SU-DHL-6 (cell line): ENCODE results near the gene LRP1.

ENCODE experiments used
- H2AFZ ChIP-seq: fragments of 200-600 bp; sonication (generic); 2 replicates; pipeline ENCODE4 v1.6.1; 2014; ENCODE audit warnings: low read depth, mild to moderate bottlenecking, moderate library complexity, mixed read lengths, antibody characterized with exemption, low read length; ENCODE audit not compliant: severe bottlenecking
- H3F3A ChIP-seq: fragments of 200-600 bp; shearing (Covaris generic); 2 replicates; pipeline ENCODE4 v1.6.0; 2016; ENCODE audit warnings: antibody characterized with exemption, mild to moderate bottlenecking; ENCODE audit not compliant: insufficient read depth
- H3K27ac ChIP-seq: fragments of 200-600 bp; sonication (generic); 2 replicates; pipeline ENCODE4 v1.5.1; 2016; ENCODE audit warnings: low read depth, mild to moderate bottlenecking, low read length, moderate library complexity, mixed read lengths
- H3K27me3 ChIP-seq: fragments of 200-600 bp; sonication (generic), shearing (Covaris generic); 2 replicates; pipeline ENCODE4 v1.6.0; 2014; ENCODE audit warnings: mild to moderate bottlenecking, low read length
- H3K36me3 ChIP-seq: fragments of 200-600 bp; sonication (generic); 2 replicates; pipeline ENCODE4 v1.6.1; 2014; ENCODE audit warnings: mild to moderate bottlenecking, low read length, mixed read lengths
- H3K4me2 ChIP-seq: fragments of 300-600, 200-600 bp; shearing (Covaris generic), sonication (generic); 2 replicates; pipeline ENCODE4 v1.6.0; 2014; ENCODE audit warnings: low read length, low read depth, mild to moderate bottlenecking; ENCODE audit not compliant: poor library complexity, severe bottlenecking
- H3K4me3 ChIP-seq: fragments of 200-600 bp; sonication (generic); 2 replicates; pipeline ENCODE4 v1.5.1; 2014; ENCODE audit warnings: antibody characterized with exemption, low read length, mild to moderate bottlenecking, mixed read lengths; ENCODE audit not compliant: insufficient read depth, poor library complexity, severe bottlenecking
- H3K79me2 ChIP-seq: fragments of 200-600 bp; sonication (generic); 2 replicates; pipeline ENCODE4 v1.6.1; 2014; ENCODE audit warnings: mild to moderate bottlenecking, low read length, moderate library complexity; ENCODE audit not compliant: insufficient read depth
- H3K9ac ChIP-seq: fragments of 200-600 bp; sonication (generic); 2 replicates; pipeline ENCODE4 v1.7.0; 2014; ENCODE audit warnings: mild to moderate bottlenecking, low read length
- H3K9me2 ChIP-seq: fragments of 200-600 bp; sonication (generic); replicated peaks from 2 replicates; pipeline ENCODE4 v1.6.1; 2014; ENCODE audit warnings: low read length; ENCODE audit not compliant: insufficient read depth
- H3K9me3 ChIP-seq: fragments of 200-600 bp; sonication (generic); 2 replicates; pipeline ENCODE4 v1.6.1; 2014; ENCODE audit warnings: low read length, mixed read lengths; ENCODE audit not compliant: insufficient read depth
- H4K20me1 ChIP-seq: fragments of 200-600 bp; sonication (generic); 2 replicates; pipeline ENCODE4 v1.6.1; 2014; ENCODE audit warnings: low read depth, mild to moderate bottlenecking, antibody characterized with exemption, low read length, moderate library complexity, mixed read lengths
- EZH2phosphoT487 ChIP-seq: fragments of 200-600 bp; sonication (generic), shearing (Covaris generic); conservative IDR thresholded peaks from 2 replicates; pipeline ENCODE4 v1.6.1; 2018; ENCODE audit warnings: mild to moderate bottlenecking, antibody characterized with exemption, low read length, moderate library complexity, mixed read lengths
- TF ChIP-seq, protein P1 (sequence below): fragments of 200-600 bp; sonication (generic); IDR thresholded peaks from one replicate; pipeline ENCODE4 v1.5.1; 2017; ENCODE audit warnings: antibody characterized with exemption, mild to moderate bottlenecking, low read length, moderate library complexity; ENCODE audit not compliant: insufficient read depth, poor library complexity, severe bottlenecking

LRP1 gene

DNA sequence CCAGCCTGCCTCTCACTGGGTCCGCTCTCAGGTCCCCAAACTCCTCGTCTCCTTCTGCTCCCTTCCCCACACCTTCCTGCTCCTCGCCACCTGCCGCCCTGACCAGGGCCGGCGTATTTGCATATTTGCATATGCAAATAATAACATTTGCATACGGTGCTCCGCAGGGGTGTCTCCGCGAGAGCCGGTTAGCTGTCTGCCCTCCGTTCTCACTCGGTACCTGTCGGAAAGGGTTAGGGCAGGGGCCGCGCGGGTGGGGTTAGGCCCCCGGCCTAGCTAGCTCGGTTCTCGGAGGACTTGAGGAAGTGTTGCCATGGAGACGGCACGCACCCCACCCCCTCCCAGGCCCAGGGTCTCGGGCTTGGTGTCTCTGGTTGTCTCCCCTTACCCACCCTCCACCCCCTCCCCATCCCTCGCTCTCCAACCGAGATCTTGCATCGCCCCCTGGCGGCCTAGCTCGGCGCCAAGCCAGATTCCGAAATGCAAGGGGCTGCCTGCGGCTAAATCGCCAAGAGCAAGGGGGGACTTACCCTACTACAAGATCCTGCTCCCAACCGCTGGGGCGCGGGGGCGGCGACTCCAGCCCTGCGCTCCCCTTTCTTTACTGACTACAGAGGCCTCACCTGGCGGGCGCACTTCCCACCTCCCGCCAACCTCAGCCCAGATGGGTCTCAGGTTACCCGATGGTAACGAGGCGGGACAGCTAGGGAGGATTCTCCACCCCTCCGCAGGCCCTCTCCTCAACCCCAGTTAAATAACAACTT lies 114.6 kb downstream of the LRP1 start:
- Histone ChIP-seq H2AFZ (peak overlapping the region; percentile 73), H3K9me3 (no peaks in the 10 kb centered on the region), H3K9ac (peak overlapping the region; percentile 92), H3K79me2 (no peaks in the 10 kb centered on the region), H4K20me1 (no peaks in the 10 kb centered on the region; the same call in 1 of the 2 replicates), H3K36me3 (no peaks in the 10 kb centered on the region), H3K27ac (peak overlapping the region; percentile 88), H3K4me3 (peak overlapping the region; percentile 40), H3F3A (peaks cover 27% of the 10 kb centered on the region), H3K4me2 (peak overlapping the region; percentile 88), H3K27me3 (no peaks in the 10 kb centered on the region), H3K9me2 (no peaks in the 10 kb centered on the region)
- TF ChIP-seq EZH2phosphoT487, result no peak
- TF ChIP-seq, protein P1, sequence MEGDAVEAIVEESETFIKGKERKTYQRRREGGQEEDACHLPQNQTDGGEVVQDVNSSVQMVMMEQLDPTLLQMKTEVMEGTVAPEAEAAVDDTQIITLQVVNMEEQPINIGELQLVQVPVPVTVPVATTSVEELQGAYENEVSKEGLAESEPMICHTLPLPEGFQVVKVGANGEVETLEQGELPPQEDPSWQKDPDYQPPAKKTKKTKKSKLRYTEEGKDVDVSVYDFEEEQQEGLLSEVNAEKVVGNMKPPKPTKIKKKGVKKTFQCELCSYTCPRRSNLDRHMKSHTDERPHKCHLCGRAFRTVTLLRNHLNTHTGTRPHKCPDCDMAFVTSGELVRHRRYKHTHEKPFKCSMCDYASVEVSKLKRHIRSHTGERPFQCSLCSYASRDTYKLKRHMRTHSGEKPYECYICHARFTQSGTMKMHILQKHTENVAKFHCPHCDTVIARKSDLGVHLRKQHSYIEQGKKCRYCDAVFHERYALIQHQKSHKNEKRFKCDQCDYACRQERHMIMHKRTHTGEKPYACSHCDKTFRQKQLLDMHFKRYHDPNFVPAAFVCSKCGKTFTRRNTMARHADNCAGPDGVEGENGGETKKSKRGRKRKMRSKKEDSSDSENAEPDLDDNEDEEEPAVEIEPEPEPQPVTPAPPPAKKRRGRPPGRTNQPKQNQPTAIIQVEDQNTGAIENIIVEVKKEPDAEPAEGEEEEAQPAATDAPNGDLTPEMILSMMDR, result peak; percentile 97

GRCh38 chr12:57243521-57244311 lies 115.4 kb downstream of the LRP1 start:
- Histone ChIP-seq H3K4me2 (peak overlapping the region; percentile 88), H3K36me3 (no peaks in the 10 kb centered on the region), H3K79me2 (no peaks in the 10 kb centered on the region), H3K27ac (peak overlapping the region; percentile 88), H3K4me3 (peak overlapping the region; percentile 40), H3K27me3 (no peaks in the 10 kb centered on the region), H3K9me3 (no peaks in the 10 kb centered on the region), H3F3A (peaks cover 27% of the 10 kb centered on the region), H2AFZ (peak overlapping the region; percentile 73), H4K20me1 (no peaks in the 10 kb centered on the region; the same call in 1 of the 2 replicates), H3K9me2 (no peaks in the 10 kb centered on the region), H3K9ac (peak overlapping the region; percentile 92)
- no peak for TF ChIP-seq EZH2phosphoT487
- TF ChIP-seq, protein P1, result peak; percentile 92

DNA sequence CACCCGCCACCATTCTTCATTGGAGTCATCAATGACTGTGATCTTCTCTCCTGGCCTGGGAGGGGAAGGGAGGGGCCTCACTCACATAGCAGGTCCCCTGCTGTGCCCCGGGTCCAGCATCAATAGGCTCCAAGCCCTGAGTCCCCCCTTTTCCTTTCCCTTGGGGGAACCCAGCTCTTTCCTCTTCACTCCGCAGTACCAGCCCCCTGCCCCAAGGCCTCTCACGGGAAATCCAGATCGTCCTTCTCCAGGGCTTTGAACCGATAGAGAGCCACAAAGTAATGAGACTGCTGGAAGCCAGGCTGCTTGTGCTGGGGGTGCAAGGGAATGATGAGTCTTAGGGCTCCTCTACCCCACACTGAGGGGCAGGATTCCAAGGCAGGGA lies 116.0 kb downstream of the LRP1 start:
- H2AFZ ChIP-seq, result no peak overlapping the region
- H4K20me1 ChIP-seq, result no peaks in the 10 kb centered on the region; the same call in 1 of the 2 replicates
- no peak overlapping the region for H3K4me3 ChIP-seq
- no peaks in the 10 kb centered on the region for H3K27me3 ChIP-seq
- no peaks in the 10 kb centered on the region for H3K9me3 ChIP-seq
- no peaks in the 10 kb centered on the region for H3K9me2 ChIP-seq
- H3K79me2 ChIP-seq, result no peaks in the 10 kb centered on the region
- TF ChIP-seq EZH2phosphoT487, result no peak
- TF ChIP-seq, protein P1, result no peak
- no peaks in the 10 kb centered on the region for H3K36me3 ChIP-seq
- 0 out of 2 replicates have a peak overlapping the region, but pooled peaks have one; percentile 92 for H3K9ac ChIP-seq
- no peak overlapping the region for H3K4me2 ChIP-seq
- H3F3A ChIP-seq, result peaks cover 27% of the 10 kb centered on the region
- no peak overlapping the region for H3K27ac ChIP-seq
